H9 (cell line): ENCODE measurements around the gene FAM83C. TPM values are rescaled to one million over a fixed set of nuclear protein-coding genes. Genes with fewer than 3 reads are reported as not detected.

ENCODE experiments used
- DNase-seq: peaks from one replicate; pipeline ENCODE4 v3.0.0-alpha.2; 2017
- H2AFZ ChIP-seq: one replicate; pipeline ENCODE4 v1.6.1; 2013; ENCODE audit warnings: mild to moderate bottlenecking, low read length, control low read depth, moderate library complexity
- H2AK5ac ChIP-seq: 2 replicates; pipeline ENCODE4 v1.6.1; 2013; ENCODE audit warnings: low read length, control low read depth, mixed read lengths; ENCODE audit not compliant: insufficient read length
- H2BK120ac ChIP-seq: one replicate; pipeline ENCODE4 v1.6.1; 2013; ENCODE audit warnings: low read depth, mild to moderate bottlenecking, low read length, control low read depth, inconsistent platforms; ENCODE audit not compliant: poor library complexity, severe bottlenecking
- H2BK12ac ChIP-seq: 2 replicates; pipeline ENCODE4 v1.6.1; 2013; ENCODE audit warnings: low read length, control low read depth, mixed read lengths, low read depth; ENCODE audit not compliant: insufficient read length
- H2BK15ac ChIP-seq: 2 replicates; pipeline ENCODE4 v1.6.1; 2013; ENCODE audit warnings: low read depth, low read length, control low read depth
- H2BK20ac ChIP-seq: one replicate; pipeline ENCODE4 v1.6.1; 2013; ENCODE audit warnings: low read depth, mild to moderate bottlenecking, low read length, control low read depth, inconsistent platforms; ENCODE audit not compliant: poor library complexity, severe bottlenecking
- H2BK5ac ChIP-seq: 2 replicates; pipeline ENCODE4 v1.6.1; 2013; ENCODE audit warnings: low read length, control low read depth, mixed read lengths; ENCODE audit not compliant: insufficient read length
- H3K14ac ChIP-seq: 2 replicates; pipeline ENCODE4 v1.6.1; 2013; ENCODE audit warnings: low read length, control low read depth; ENCODE audit not compliant: insufficient read depth
- H3K18ac ChIP-seq: 2 replicates; pipeline ENCODE4 v1.6.1; 2013; ENCODE audit warnings: low read depth, mild to moderate bottlenecking, mixed read lengths, low read length, control low read depth; ENCODE audit not compliant: insufficient read length
- H3K23ac ChIP-seq: 2 replicates; pipeline ENCODE4 v1.6.1; 2013; ENCODE audit warnings: low read length, control low read depth, mixed read lengths, low read depth; ENCODE audit not compliant: insufficient read length
- H3K23me2 ChIP-seq: 2 replicates; pipeline ENCODE4 v1.6.1; 2013; ENCODE audit warnings: low read depth, mild to moderate bottlenecking, mixed read lengths, low read length, control low read depth; ENCODE audit not compliant: insufficient read length, poor library complexity, severe bottlenecking
- H3K27ac ChIP-seq: 2 replicates; pipeline ENCODE4 v1.5.1; 2013; ENCODE audit warnings: low read length, control low read depth, mixed read lengths, low read depth; ENCODE audit not compliant: insufficient read length
- H3K27me3 ChIP-seq: 2 replicates; pipeline ENCODE4 v1.6.1; 2013; ENCODE audit warnings: low read length, control low read depth, inconsistent platforms; ENCODE audit not compliant: insufficient read depth
- H3K4ac ChIP-seq: 2 replicates; pipeline ENCODE4 v1.6.1; 2013; ENCODE audit warnings: low read depth, mild to moderate bottlenecking, control low read depth, inconsistent platforms, low read length, moderate library complexity
- H3K4me1 ChIP-seq: 2 replicates; pipeline ENCODE4 v1.6.1; 2013; ENCODE audit warnings: low read length, control low read depth, inconsistent platforms; ENCODE audit not compliant: insufficient read depth
- H3K4me2 ChIP-seq: 2 replicates; pipeline ENCODE4 v1.6.1; 2013; ENCODE audit warnings: low read length, control low read depth, mixed read lengths; ENCODE audit not compliant: insufficient read length, insufficient read depth
- H3K56ac ChIP-seq: 2 replicates; pipeline ENCODE4 v1.6.1; 2013; ENCODE audit warnings: low read depth, mild to moderate bottlenecking, mixed read lengths, low read length, control low read depth; ENCODE audit not compliant: insufficient read length
- H3K79me1 ChIP-seq: 2 replicates; pipeline ENCODE4 v1.6.1; 2013; ENCODE audit warnings: low read depth, mild to moderate bottlenecking, moderate library complexity, low read length, control low read depth, inconsistent platforms; ENCODE audit not compliant: insufficient read depth, poor library complexity, severe bottlenecking
- H3K79me2 ChIP-seq: 2 replicates; pipeline ENCODE4 v1.6.1; 2013; ENCODE audit warnings: low read length, control low read depth, inconsistent platforms; ENCODE audit not compliant: insufficient read depth
- H3K9ac ChIP-seq: 2 replicates; pipeline ENCODE4 v1.6.1; 2013; ENCODE audit warnings: low read length, control low read depth, mixed read lengths; ENCODE audit not compliant: insufficient read length; ENCODE audit errors: extremely low read depth
- H3K9me3 ChIP-seq: one replicate; pipeline ENCODE4 v1.6.1; 2013; ENCODE audit warnings: low read depth, low read length, inconsistent platforms; ENCODE audit not compliant: control insufficient read depth
- H3T11ph ChIP-seq: one replicate; pipeline ENCODE4 v1.6.1; 2013; ENCODE audit warnings: mild to moderate bottlenecking, low read length, control low read depth, inconsistent platforms
- H4K20me1 ChIP-seq: one replicate; pipeline ENCODE4 v1.6.1; 2013; ENCODE audit not compliant: control insufficient read depth, insufficient read length, insufficient read depth
- H4K5ac ChIP-seq: 2 replicates; pipeline ENCODE4 v1.6.1; 2013; ENCODE audit warnings: low read depth, mild to moderate bottlenecking, mixed read lengths, low read length, control low read depth; ENCODE audit not compliant: insufficient read length
- H4K8ac ChIP-seq: replicated peaks from 2 replicates; pipeline ENCODE4 v1.6.1; 2013; ENCODE audit warnings: low read length, control low read depth, mixed read lengths, low read depth; ENCODE audit not compliant: insufficient read length
- H4K91ac ChIP-seq: 2 replicates; pipeline ENCODE4 v1.6.1; 2013; ENCODE audit warnings: low read depth, mild to moderate bottlenecking, moderate library complexity, mixed read lengths, low read length, control low read depth; ENCODE audit not compliant: insufficient read length
- H3K27ac Mint-ChIP-seq, 3 experiments: 2 replicates in 2 of 3; 3 replicates in 1 of 3; pipeline ENCODE4 v1.8.0; 2020 to 2021; ENCODE audit warnings: mixed read lengths in 3 of 3, mild to moderate bottlenecking in 1 of 3, moderate library complexity in 1 of 3
- H3K27me3 Mint-ChIP-seq: 2 replicates; pipeline ENCODE4 v1.8.0; 2021; ENCODE audit warnings: low read depth, mild to moderate bottlenecking, moderate library complexity, mixed read lengths
- H3K36me3 Mint-ChIP-seq, 3 experiments: 2 replicates in 2 of 3; 3 replicates in 1 of 3; pipeline ENCODE4 v1.8.0; 2020 to 2021; ENCODE audit warnings: low read depth in 3 of 3, mixed read lengths in 3 of 3; ENCODE audit not compliant: insufficient read depth in 1 of 3
- H3K4me1 Mint-ChIP-seq, 2 experiments: 2 replicates each; pipeline ENCODE4 v1.8.0; 2020; ENCODE audit warnings: mixed read lengths in 2 of 2
- H3K4me3 Mint-ChIP-seq, 2 experiments: 2 replicates in 1 of 2; 3 replicates in 1 of 2; pipeline ENCODE4 v1.8.0; 2020 to 2021; ENCODE audit warnings: mild to moderate bottlenecking in 2 of 2, mixed read lengths in 2 of 2, moderate library complexity in 1 of 2
- H3K9me3 Mint-ChIP-seq, 2 experiments: 2 replicates in 1 of 2; 3 replicates in 1 of 2; pipeline ENCODE4 v1.8.0; 2020; ENCODE audit warnings: mild to moderate bottlenecking in 2 of 2, mixed read lengths in 2 of 2, moderate library complexity in 1 of 2
- CTCF ChIP-seq: fragments of 200-600 bp; sonication (generic); conservative IDR thresholded peaks from 3 replicates; pipeline ENCODE4 v1.8.0; 2021; ENCODE audit warnings: antibody characterized with exemption, mild to moderate bottlenecking
- WGBS: extraction: QIAGEN DNeasy Blood & Tissue Kit; methylation state at CpG from one replicate; pipeline ENCODE4 v1.1.7; 2013; ENCODE audit warnings: missing lambda C conversion rate, low lambda C conversion rate, mixed read lengths; ENCODE audit not compliant: insufficient read length; ENCODE audit errors: extremely low coverage; 5-methylcytosine and 5-hydroxymethylcytosine counted together
- total RNA-seq: library from RNA; stranded (reverse); gene quantifications from 2 replicates; pipeline ENCODE4 v1.2.1, GENCODE V29; 2021

Gene FAM83C
- total RNA-seq, 1 experiment from 2014 or later: not detected

- Histone ChIP-seq H3K9me3 (no peaks in the 10 kb centered on the region), H2BK20ac (no peak overlapping the region), H3K14ac (no peak overlapping the region), H3K23ac (no peak overlapping the region), H3K4ac (no peak overlapping the region), H3K23me2 (no peaks in the 10 kb centered on the region), H3K56ac (no peak overlapping the region), H2BK15ac (no peak overlapping the region), H3K79me1 (no peaks in the 10 kb centered on the region), H3T11ph (no peak overlapping the region), H3K9ac (no peak overlapping the region), H3K4me2 (no peak overlapping the region), H2BK5ac (no peak overlapping the region), H4K91ac (no peak overlapping the region), H4K5ac (no peak overlapping the region), H4K20me1 (no peaks in the 10 kb centered on the region), H3K18ac (no peak overlapping the region), H2AFZ (no peak overlapping the region), H3K27me3 (no peaks in the 10 kb centered on the region), H3K27ac (no peak overlapping the region), H3K4me1 (no peaks in the 10 kb centered on the region; the same call in 1 of the 2 replicates), H2BK12ac (no peak overlapping the region), H2AK5ac (no peak overlapping the region), H2BK120ac (no peak overlapping the region), H3K79me2 (no peaks in the 10 kb centered on the region), H4K8ac (no peak overlapping the region)
- Mint-ChIP-seq H3K27me3 (peaks cover 12% of the 10 kb centered on the region), H3K4me1 (peaks cover 4 to 5% of the 10 kb centered on the region in 2 experiments; a peak in 3 of 4 replicates), H3K9me3 (no peaks in the 10 kb centered on the region; a peak in 1 of 5 replicates), H3K36me3 (no peaks in the 10 kb centered on the region), H3K4me3 (no peak overlapping the region), H3K27ac (no peak overlapping the region)
- no peak for TF ChIP-seq CTCF
- no peak for DNase-seq
- WGBS: no CpG with 5 or more reads among the region's 14 CpGs
Measured at GRCh38 chr20:35297740-35298139, 5.5 kb upstream of the FAM83C start.
